ENCODE measurements around the gene SHBG.
"Not testable (repeated sequence)": the region's sequence is repeated elsewhere in the genome, so short reads cannot be mapped to it uniquely, and the experiment has no call there.

- not testable (repeated sequence) for TF ChIP-seq EZH2 (IDR thresholded peaks at IDR 0.05; ENCODE audit: low read depth, unreplicated experiment); JUNB (IDR thresholded peaks at IDR 0.05; ENCODE audit: unreplicated experiment); REST (IDR thresholded peaks at IDR 0.05; ENCODE audit: unreplicated experiment); STAT1 (IDR thresholded peaks at IDR 0.05; ENCODE audit: unreplicated experiment); CTCF (conservative IDR thresholded peaks at IDR 0.05; ENCODE audit: low read depth in 2 of 2); EZH2phosphoT487 (IDR thresholded peaks at IDR 0.05; ENCODE audit: unreplicated experiment); POLR2AphosphoS5 (IDR thresholded peaks at IDR 0.05; ENCODE audit: low read depth); CREB1 (CRISPR knock-in tag; IDR thresholded peaks at IDR 0.05; ENCODE audit: low read depth); ETS1 (IDR thresholded peaks at IDR 0.05); ZNF462 (CRISPR knock-in tag; IDR thresholded peaks at IDR 0.05)
Observed at GRCh38 chr17:7641635-7642034, 11.7 kb downstream of the SHBG start.

Measured in GM23338 (cell line).